HEK293T (cell line): Measurements from ENCODE around the gene GPBP1L1.

Experiments used
- CTBP1 ChIP-seq: fragments of 450-650 bp; IDR thresholded peaks from 2 replicates; pipeline ENCODE4 v1.6.1; 2016; ENCODE audit warnings: borderline replicate concordance
- L3MBTL2 ChIP-seq: fragments of 450-650 bp; conservative IDR thresholded peaks from 2 replicates; pipeline ENCODE4 v1.6.1; 2016; ENCODE audit warnings: mild to moderate bottlenecking

DNA sequence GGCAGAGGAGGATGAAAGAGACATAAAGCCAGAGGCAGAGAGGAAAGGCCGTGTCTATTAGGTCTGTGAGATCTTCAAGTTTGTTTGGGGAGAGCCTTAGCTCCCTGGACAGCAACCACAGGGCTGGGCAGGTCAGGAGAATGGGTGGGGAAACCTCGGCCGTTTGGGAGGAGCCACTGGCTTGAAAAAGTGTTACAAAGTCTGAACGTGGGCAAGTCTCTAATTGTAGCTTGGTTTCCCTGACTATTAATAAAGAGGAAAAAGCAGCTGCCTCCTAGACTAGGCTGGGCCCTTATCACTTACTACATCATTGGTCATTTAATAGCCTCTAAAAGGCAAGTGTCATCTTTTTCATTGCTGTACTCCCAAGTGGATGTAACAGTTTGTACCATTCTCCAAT is 62.4 kb downstream of the GPBP1L1 start, which contains the start of gene CCDC17:
- no peak for TF ChIP-seq L3MBTL2
- no peak for TF ChIP-seq CTBP1
